Activated CD8-positive, alpha-beta memory T cell treated with anti-CD3 and anti-CD28 coated beads, Interleukin-2, amount 10 ng/mL, durations not matched to agents 7 days and 5 days (primary cell): ENCODE measurements around the gene ACSF3. TPM values are rescaled to one million over a fixed set of nuclear protein-coding genes. Genes with fewer than 3 reads are reported as not detected.

ENCODE experiments used
- ATAC-seq: fragments of 150-1000 bp; cut with Tn5 transposase; one replicate; pipeline ENCODE4 v1.10.0; 2021; ENCODE audit warnings: moderate library complexity
- CTCF ChIA-PET: fragments of 350-600 bp; sonication (Branson Sonifier 250); formaldehyde crosslinking; loops from one replicate; lab custom pipeline; 2021; ENCODE audit warnings: antibody characterized with exemption; lab: Charles Lee
- DNase-seq: peaks from one replicate; pipeline ENCODE4 v3.0.0-alpha.2; 2020
- H3K27ac Mint-ChIP-seq: one replicate; pipeline ENCODE4 v1.8.0; 2021; ENCODE audit warnings: mild to moderate bottlenecking, mixed read lengths
- H3K27me3 Mint-ChIP-seq: one replicate; pipeline ENCODE4 v1.8.0; 2021; ENCODE audit warnings: mixed read lengths
- H3K36me3 Mint-ChIP-seq: one replicate; pipeline ENCODE4 v1.8.0; 2021; ENCODE audit warnings: mild to moderate bottlenecking, mixed read lengths
- H3K4me1 Mint-ChIP-seq: one replicate; pipeline ENCODE4 v1.8.0; 2021; ENCODE audit warnings: mixed read lengths
- H3K4me3 Mint-ChIP-seq: one replicate; pipeline ENCODE4 v1.8.0; 2021; ENCODE audit warnings: mild to moderate bottlenecking, moderate library complexity, mixed read lengths
- H3K9me3 Mint-ChIP-seq: one replicate; pipeline ENCODE4 v1.8.0; 2022; ENCODE audit warnings: low read depth, mixed read lengths
- total RNA-seq, 2 experiments: library from RNA; stranded (reverse); gene quantifications; one replicate each; pipeline ENCODE4 v1.2.3, GENCODE V29; 2021

ACSF3 gene
- total RNA-seq, 2 experiments from 2014 or later, result 43.6 to 56.7 TPM

- Mint-ChIP-seq H3K4me1 (peaks cover 3% of the 10 kb centered on the region), H3K27ac (no peak overlapping the region), H3K9me3 (peaks cover 2% of the 10 kb centered on the region), H3K36me3 (peaks cover 3% of the 10 kb centered on the region), H3K27me3 (peaks cover 19% of the 10 kb centered on the region), H3K4me3 (no peak overlapping the region)
- no peak for ATAC-seq
- DNase-seq, result no peak
- CTCF ChIA-PET, result no interaction called here
These were observed 104.2 kb downstream of the ACSF3 start for GRCh38 chr16:89197633-89198416.

GRCh38 chr16:89198417-89199240 lies 105.0 kb downstream of the ACSF3 start:
- H3K9me3 Mint-ChIP-seq, result peaks cover 4% of the 10 kb centered on the region
- H3K4me1 Mint-ChIP-seq, result peaks cover 5% of the 10 kb centered on the region
- peaks cover 7% of the 10 kb centered on the region for H3K36me3 Mint-ChIP-seq
- CTCF ChIA-PET, result no interaction called here
- no peak overlapping the region for H3K4me3 Mint-ChIP-seq
- no peak overlapping the region for H3K27ac Mint-ChIP-seq
- DNase-seq (no peak), ATAC-seq (no peak)
- peaks cover 27% of the 10 kb centered on the region for H3K27me3 Mint-ChIP-seq

- H3K4me3 Mint-ChIP-seq, result no peak overlapping the region
- ATAC-seq (no peak), DNase-seq (no peak)
- H3K9me3 Mint-ChIP-seq, result peaks cover 4% of the 10 kb centered on the region
- peaks cover 5% of the 10 kb centered on the region for H3K4me1 Mint-ChIP-seq
- peaks cover 34% of the 10 kb centered on the region for H3K27me3 Mint-ChIP-seq
- no peak overlapping the region for H3K27ac Mint-ChIP-seq
- peaks cover 7% of the 10 kb centered on the region for H3K36me3 Mint-ChIP-seq
- CTCF ChIA-PET, result no interaction called here
These were observed 105.8 kb downstream of the ACSF3 start for GRCh38 chr16:89199241-89200123.

GRCh38 chr16:89200124-89200849 lies 106.6 kb downstream of the ACSF3 start, which contains the start of gene SLC22A31:
SLC22A31 (minus strand) TSS chr16:89200537; CDS start chr16:89200501, 36 bp downstream.
- Mint-ChIP-seq H3K36me3 (peaks cover 7% of the 10 kb centered on the region), H3K27ac (no peak within 1 kb of the TSS)

GRCh38 chr16:89200850-89201411 lies 107.3 kb downstream of the ACSF3 start:
- ATAC-seq, result no peak
- DNase-seq, result no peak
- H3K36me3 Mint-ChIP-seq, result peaks cover 7% of the 10 kb centered on the region
- H3K4me1 Mint-ChIP-seq, result peaks cover 5% of the 10 kb centered on the region
- peaks cover 34% of the 10 kb centered on the region for H3K27me3 Mint-ChIP-seq
- CTCF ChIA-PET, result no interaction called here
- H3K27ac Mint-ChIP-seq, result no peak overlapping the region
- H3K9me3 Mint-ChIP-seq, result peaks cover 4% of the 10 kb centered on the region
- H3K4me3 Mint-ChIP-seq, result no peak overlapping the region

More at GRCh38 chr16:89200124-89200849, 106.6 kb downstream of the ACSF3 start, which contains the start of gene SLC22A31:
- DNase-seq, result no peak
- H3K27me3 Mint-ChIP-seq, result peaks cover 34% of the 10 kb centered on the region
- CTCF ChIA-PET, result no interaction called here
- no peak for ATAC-seq
- peaks cover 5% of the 10 kb centered on the region for H3K4me1 Mint-ChIP-seq
- peaks cover 4% of the 10 kb centered on the region for H3K9me3 Mint-ChIP-seq
- H3K4me3 Mint-ChIP-seq, result no peak within 1 kb of the TSS

- peaks cover 5% of the 10 kb centered on the region for H3K4me1 Mint-ChIP-seq
- no peak overlapping the region for H3K4me3 Mint-ChIP-seq
- peaks cover 7% of the 10 kb centered on the region for H3K36me3 Mint-ChIP-seq
- CTCF ChIA-PET, result no interaction called here
- DNase-seq, result peak; percentile 76
- ATAC-seq, result peak; percentile 77
- H3K27me3 Mint-ChIP-seq, result peaks cover 34% of the 10 kb centered on the region
- peak overlapping the region; percentile 32 for H3K27ac Mint-ChIP-seq
- peaks cover 4% of the 10 kb centered on the region for H3K9me3 Mint-ChIP-seq
These were observed 108.1 kb downstream of the ACSF3 start for GRCh38 chr16:89201439-89202377.

- peaks cover 7% of the 10 kb centered on the region for H3K36me3 Mint-ChIP-seq
- DNase-seq, result no peak
- H3K4me1 Mint-ChIP-seq, result peaks cover 5% of the 10 kb centered on the region
- no peak overlapping the region for H3K4me3 Mint-ChIP-seq
- peaks cover 34% of the 10 kb centered on the region for H3K27me3 Mint-ChIP-seq
- ATAC-seq, result no peak
- CTCF ChIA-PET, result no interaction called here
- H3K9me3 Mint-ChIP-seq, result peaks cover 4% of the 10 kb centered on the region
- H3K27ac Mint-ChIP-seq, result peak overlapping the region; percentile 32
These were observed 109.0 kb downstream of the ACSF3 start for GRCh38 chr16:89202422-89203215.

Other genes with a start within 250 kb of the ACSF3 start
- gene GALNS, start 236.9 kb upstream of the ACSF3 start, total RNA-seq, result 10 to 100 TPM; 30.8 to 38.8 TPM
- gene TRAPPC2L, start 236.7 kb upstream of the ACSF3 start, total RNA-seq, result 10 to 100 TPM; 49.2 to 51.3 TPM
- gene PABPN1L, start 227.2 kb upstream of the ACSF3 start, total RNA-seq, result not detected
- under 1 TPM in 1 of 2 experiments, not detected in 1; 0.21 TPM for gene CBFA2T3, start 116.6 kb upstream of the ACSF3 start, total RNA-seq
- not detected for gene CDH15, start 77.9 kb downstream of the ACSF3 start, total RNA-seq
- gene SLC22A31, start 106.7 kb downstream of the ACSF3 start, total RNA-seq, result not detected
- gene ZNF778, start 123.9 kb downstream of the ACSF3 start, total RNA-seq, result 1 to 10 TPM; 8.1 to 9.3 TPM